ENCODE results near the gene AMH. TPM values are rescaled to one million over a fixed set of nuclear protein-coding genes. Genes with fewer than 3 reads are reported as not detected.

The AMH gene
- total and polyA plus RNA-seq, 2 of the 13 experiments (the other 11 are each of a cell fraction or from before 2014, with no cell fraction given), result 0.03 to 0.18 TPM

DNA sequence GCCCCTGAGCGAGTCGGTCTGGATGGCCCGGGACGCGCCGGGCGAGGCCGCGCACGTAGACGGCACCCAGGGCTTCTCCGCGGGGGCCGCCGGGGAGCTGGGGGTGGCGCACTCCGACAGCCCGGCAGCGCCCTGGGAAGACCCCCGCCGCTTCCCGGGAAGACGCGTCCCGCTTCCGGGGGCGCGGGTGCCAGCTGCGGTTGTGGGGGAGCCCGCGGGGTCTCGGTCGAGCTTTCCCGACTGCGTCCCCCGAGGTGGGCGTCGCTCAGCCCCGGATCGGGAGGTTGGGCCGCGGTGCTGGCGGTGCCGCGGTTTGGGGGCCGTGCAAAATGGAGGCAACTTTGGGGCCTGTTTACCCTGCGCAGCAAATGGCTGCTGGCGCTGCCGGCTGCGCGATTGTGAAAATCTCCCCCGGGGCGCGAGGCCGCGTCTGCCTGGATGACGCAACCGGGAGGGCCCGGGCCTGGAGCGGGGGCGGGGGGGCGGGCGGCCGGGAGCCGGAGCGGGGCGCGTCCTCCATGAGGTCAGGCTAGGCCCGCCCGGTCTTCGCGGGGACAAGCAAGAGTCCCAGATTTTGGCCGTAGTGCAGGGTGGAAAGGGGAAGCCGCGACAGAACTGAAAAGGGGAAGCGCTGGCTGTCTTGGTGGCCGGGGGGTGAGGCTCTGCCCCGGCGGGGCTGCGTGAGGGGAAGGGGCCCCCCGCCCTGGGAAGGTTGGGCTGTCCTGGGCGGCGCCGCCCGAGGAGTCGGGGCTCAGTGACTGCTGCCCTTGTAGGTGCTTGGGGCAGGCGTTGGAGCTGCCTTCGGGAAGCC lies 21.5 kb downstream of the AMH start (continued):
- TF ChIP-seq, protein P1, sequence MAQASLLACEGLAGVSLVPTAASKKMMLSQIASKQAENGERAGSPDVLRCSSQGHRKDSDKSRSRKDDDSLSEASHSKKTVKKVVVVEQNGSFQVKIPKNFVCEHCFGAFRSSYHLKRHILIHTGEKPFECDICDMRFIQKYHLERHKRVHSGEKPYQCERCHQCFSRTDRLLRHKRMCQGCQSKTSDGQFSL (CRISPR knock-in tag; IDR thresholded peaks at IDR 0.05), result no peak
- TF ChIP-seq TRIM24 (CRISPR knock-in tag; IDR thresholded peaks at IDR 0.05), result no peak
- no peak for TF ChIP-seq CREB1 (IDR thresholded peaks at IDR 0.05)
- no peak for TF ChIP-seq CREB1 (CRISPR knock-in tag; IDR thresholded peaks at IDR 0.05)
- TF ChIP-seq, protein P2, sequence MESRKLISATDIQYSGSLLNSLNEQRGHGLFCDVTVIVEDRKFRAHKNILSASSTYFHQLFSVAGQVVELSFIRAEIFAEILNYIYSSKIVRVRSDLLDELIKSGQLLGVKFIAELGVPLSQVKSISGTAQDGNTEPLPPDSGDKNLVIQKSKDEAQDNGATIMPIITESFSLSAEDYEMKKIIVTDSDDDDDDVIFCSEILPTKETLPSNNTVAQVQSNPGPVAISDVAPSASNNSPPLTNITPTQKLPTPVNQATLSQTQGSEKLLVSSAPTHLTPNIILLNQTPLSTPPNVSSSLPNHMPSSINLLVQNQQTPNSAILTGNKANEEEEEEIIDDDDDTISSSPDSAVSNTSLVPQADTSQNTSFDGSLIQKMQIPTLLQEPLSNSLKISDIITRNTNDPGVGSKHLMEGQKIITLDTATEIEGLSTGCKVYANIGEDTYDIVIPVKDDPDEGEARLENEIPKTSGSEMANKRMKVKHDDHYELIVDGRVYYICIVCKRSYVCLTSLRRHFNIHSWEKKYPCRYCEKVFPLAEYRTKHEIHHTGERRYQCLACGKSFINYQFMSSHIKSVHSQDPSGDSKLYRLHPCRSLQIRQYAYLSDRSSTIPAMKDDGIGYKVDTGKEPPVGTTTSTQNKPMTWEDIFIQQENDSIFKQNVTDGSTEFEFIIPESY (CRISPR knock-in tag; IDR thresholded peaks at IDR 0.05), result no peak
- 0 out of 2 replicates have a peak, but pooled peaks have one; percentile 29 for TF ChIP-seq KLF12 (CRISPR knock-in tag; IDR thresholded peaks at IDR 0.05; ENCODE audit: borderline replicate concordance)
- TF ChIP-seq ATF3 (CRISPR knock-in tag; IDR thresholded peaks at IDR 0.05), result peak; percentile 79
- TF ChIP-seq, protein P3, sequence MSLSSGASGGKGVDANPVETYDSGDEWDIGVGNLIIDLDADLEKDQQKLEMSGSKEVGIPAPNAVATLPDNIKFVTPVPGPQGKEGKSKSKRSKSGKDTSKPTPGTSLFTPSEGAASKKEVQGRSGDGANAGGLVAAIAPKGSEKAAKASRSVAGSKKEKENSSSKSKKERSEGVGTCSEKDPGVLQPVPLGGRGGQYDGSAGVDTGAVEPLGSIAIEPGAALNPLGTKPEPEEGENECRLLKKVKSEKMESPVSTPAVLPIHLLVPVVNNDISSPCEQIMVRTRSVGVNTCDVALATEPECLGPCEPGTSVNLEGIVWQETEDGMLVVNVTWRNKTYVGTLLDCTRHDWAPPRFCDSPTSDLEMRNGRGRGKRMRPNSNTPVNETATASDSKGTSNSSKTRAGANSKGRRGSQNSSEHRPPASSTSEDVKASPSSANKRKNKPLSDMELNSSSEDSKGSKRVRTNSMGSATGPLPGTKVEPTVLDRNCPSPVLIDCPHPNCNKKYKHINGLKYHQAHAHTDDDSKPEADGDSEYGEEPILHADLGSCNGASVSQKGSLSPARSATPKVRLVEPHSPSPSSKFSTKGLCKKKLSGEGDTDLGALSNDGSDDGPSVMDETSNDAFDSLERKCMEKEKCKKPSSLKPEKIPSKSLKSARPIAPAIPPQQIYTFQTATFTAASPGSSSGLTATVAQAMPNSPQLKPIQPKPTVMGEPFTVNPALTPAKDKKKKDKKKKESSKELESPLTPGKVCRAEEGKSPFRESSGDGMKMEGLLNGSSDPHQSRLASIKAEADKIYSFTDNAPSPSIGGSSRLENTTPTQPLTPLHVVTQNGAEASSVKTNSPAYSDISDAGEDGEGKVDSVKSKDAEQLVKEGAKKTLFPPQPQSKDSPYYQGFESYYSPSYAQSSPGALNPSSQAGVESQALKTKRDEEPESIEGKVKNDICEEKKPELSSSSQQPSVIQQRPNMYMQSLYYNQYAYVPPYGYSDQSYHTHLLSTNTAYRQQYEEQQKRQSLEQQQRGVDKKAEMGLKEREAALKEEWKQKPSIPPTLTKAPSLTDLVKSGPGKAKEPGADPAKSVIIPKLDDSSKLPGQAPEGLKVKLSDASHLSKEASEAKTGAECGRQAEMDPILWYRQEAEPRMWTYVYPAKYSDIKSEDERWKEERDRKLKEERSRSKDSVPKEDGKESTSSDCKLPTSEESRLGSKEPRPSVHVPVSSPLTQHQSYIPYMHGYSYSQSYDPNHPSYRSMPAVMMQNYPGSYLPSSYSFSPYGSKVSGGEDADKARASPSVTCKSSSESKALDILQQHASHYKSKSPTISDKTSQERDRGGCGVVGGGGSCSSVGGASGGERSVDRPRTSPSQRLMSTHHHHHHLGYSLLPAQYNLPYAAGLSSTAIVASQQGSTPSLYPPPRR (CRISPR knock-in tag; IDR thresholded peaks at IDR 0.05; ENCODE audit: borderline replicate concordance), result no peak
- no peak for TF ChIP-seq FOSL1 (CRISPR knock-in tag; IDR thresholded peaks at IDR 0.05; ENCODE audit: borderline replicate concordance)
- TF ChIP-seq POLR2A (IDR thresholded peaks at IDR 0.05; ENCODE audit: insufficient read depth in 1 of 2, low read depth in 2 of 2, low read length in 2 of 2), result 0 out of 4 replicates have a peak, but pooled peaks of 1 of the 2 experiments have one; percentile 2
- TF ChIP-seq SALL1 (CRISPR knock-in tag; IDR thresholded peaks at IDR 0.05), result no peak
- no peak for TF ChIP-seq RFXAP (CRISPR knock-in tag; IDR thresholded peaks at IDR 0.05; ENCODE audit: borderline replicate concordance)
- no peak for TF ChIP-seq ZNF569 (CRISPR knock-in tag; IDR thresholded peaks at IDR 0.05; ENCODE audit: borderline replicate concordance)
- no peak for TF ChIP-seq ZNF652 (CRISPR knock-in tag; IDR thresholded peaks at IDR 0.05; ENCODE audit: borderline replicate concordance, low read depth)
- TF ChIP-seq ZNF546 (CRISPR knock-in tag; conservative IDR thresholded peaks at IDR 0.05), result no peak
- no peak for TF ChIP-seq FOXP1 (IDR thresholded peaks at IDR 0.05)
- no peak for TF ChIP-seq FOXP1 (CRISPR knock-in tag; IDR thresholded peaks at IDR 0.05)
- no peak for TF ChIP-seq GMEB1 (CRISPR knock-in tag; IDR thresholded peaks at IDR 0.05; ENCODE audit: borderline replicate concordance)
- no peak for TF ChIP-seq ZBTB46 (CRISPR knock-in tag; IDR thresholded peaks at IDR 0.05; ENCODE audit: borderline replicate concordance)

Measured in HepG2 (cell line).